NB4 (cell line): ENCODE measurements around the gene UBL4B.

Experiments used
- CTCF ChIP-seq: IDR thresholded peaks from one replicate; pipeline ENCODE4 v1.5.1; 2012; ENCODE audit warnings: low read depth, low read length
- TF ChIP-seq, protein P1 (sequence below): IDR thresholded peaks from 2 replicates; pipeline ENCODE4 v1.6.1; 2011; ENCODE audit warnings: low read depth, low read length

DNA sequence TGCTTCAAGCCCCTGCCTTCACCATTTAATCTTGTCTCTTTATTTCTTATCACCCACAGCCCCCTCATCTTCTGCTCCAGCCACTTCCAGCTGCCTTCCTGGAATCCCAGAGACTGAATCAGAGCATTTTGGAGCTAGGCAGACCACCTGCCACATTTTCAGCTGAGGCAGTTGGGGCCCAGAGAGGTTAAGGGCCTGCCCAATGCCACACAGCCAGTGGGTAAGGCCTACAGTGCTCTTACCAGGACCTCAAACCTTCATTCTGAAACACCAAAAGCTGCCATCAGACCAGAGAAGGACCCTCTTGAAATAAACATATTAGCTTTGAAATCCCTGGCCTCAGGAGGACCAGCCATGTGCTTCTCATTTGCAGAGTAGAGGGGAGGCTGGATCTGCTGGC lies 20.4 kb downstream of the UBL4B start:
- no peak for TF ChIP-seq CTCF
- TF ChIP-seq, protein P1, sequence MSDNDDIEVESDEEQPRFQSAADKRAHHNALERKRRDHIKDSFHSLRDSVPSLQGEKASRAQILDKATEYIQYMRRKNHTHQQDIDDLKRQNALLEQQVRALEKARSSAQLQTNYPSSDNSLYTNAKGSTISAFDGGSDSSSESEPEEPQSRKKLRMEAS = no peak
